Tibial nerve (tissue), 4 donors: ENCODE data around the gene TMEM128.

Source experiments
- CTCF ChIP-seq, 5 experiments: fragments of 200-600 bp in 3 of 5; fragments of 450-650 bp in 2 of 5; sonication (generic) in 3 of 5; IDR thresholded peaks; one replicate each; pipeline ENCODE4 v1.5.1; 2016 to 2019; ENCODE audit warnings: antibody characterized with exemption in 5 of 5, mild to moderate bottlenecking in 3 of 5, moderate library complexity in 2 of 5
- EP300 ChIP-seq, 2 donors: sonication (generic); formaldehyde crosslinking; IDR thresholded peaks; one replicate each; pipeline ENCODE4 v1.6.1; 2017; ENCODE audit warnings: antibody characterized with exemption in 2 of 2, mild to moderate bottlenecking in 1 of 2
- POLR2A ChIP-seq, 2 donors: fragments of 450-650 bp; IDR thresholded peaks; one replicate each; pipeline ENCODE4 v1.6.1; 2017; ENCODE audit warnings: antibody characterized with exemption in 2 of 2, mild to moderate bottlenecking in 2 of 2, moderate library complexity in 2 of 2

- no peak for TF ChIP-seq POLR2A (IDR thresholded peaks at IDR 0.05)
- no peak for TF ChIP-seq CTCF (IDR thresholded peaks at IDR 0.05)
- no peak for TF ChIP-seq EP300 (IDR thresholded peaks at IDR 0.05)
These were observed 361 bp downstream of the TMEM128 start for GRCh38 chr4:4247696-4248028.
